Hematopoietic multipotent progenitor cell treated with erythropoietin and hydrocortisone succinate and interleukin-3 and kit ligand, for 15 days (in vitro differentiated cells): Measurements from ENCODE around the gene FOXK2.
"Not testable (repeated sequence)": the region's sequence is repeated elsewhere in the genome, so short reads cannot be mapped to it uniquely, and the experiment has no call there.

Source experiments
- DNase-seq: peaks from one replicate; pipeline ENCODE4 v3.0.0-alpha.2; 2015; ENCODE audit warnings: low spot score

The FOXK2 gene

DNA sequence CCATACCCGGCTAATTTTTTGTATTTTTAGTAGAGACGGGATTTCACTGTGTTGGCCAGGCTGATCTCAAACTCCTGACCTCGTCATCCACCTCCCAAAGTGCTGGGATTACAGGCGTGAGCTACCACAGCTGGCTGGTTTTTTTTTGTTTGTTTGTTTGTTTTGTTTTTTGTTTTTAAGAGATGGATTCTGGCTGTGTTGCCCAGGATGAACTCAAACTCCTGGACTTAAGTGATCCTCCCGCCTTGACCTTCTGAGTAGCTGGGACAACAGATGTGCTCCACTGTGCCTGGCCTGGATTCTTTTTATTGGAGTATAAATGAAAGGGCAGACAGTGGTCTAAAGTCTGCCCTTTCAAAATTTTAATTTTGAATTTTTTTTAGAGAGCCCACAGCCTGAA lies 44.7 kb downstream of the FOXK2 start:
- DNase-seq = no peak

DNA sequence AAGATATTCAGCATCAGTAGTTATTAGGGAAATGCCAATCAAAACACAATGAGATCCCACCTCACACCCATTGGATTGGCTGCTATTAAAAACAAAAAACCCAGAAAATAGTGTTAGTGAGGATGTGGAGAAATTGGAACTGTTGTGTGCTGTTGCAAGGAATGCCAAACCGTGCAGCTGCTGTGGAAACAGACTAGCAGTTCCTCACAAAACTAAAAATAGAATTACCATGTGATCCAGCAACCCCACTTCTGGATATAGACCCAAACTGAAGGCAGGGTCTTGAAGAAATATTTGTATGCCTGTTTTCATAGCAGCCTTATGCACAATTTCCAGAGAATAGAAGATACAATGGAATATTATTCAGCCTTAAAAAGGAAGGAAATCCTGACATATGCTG lies 46.0 kb downstream of the FOXK2 start:
- no peak for DNase-seq

DNA sequence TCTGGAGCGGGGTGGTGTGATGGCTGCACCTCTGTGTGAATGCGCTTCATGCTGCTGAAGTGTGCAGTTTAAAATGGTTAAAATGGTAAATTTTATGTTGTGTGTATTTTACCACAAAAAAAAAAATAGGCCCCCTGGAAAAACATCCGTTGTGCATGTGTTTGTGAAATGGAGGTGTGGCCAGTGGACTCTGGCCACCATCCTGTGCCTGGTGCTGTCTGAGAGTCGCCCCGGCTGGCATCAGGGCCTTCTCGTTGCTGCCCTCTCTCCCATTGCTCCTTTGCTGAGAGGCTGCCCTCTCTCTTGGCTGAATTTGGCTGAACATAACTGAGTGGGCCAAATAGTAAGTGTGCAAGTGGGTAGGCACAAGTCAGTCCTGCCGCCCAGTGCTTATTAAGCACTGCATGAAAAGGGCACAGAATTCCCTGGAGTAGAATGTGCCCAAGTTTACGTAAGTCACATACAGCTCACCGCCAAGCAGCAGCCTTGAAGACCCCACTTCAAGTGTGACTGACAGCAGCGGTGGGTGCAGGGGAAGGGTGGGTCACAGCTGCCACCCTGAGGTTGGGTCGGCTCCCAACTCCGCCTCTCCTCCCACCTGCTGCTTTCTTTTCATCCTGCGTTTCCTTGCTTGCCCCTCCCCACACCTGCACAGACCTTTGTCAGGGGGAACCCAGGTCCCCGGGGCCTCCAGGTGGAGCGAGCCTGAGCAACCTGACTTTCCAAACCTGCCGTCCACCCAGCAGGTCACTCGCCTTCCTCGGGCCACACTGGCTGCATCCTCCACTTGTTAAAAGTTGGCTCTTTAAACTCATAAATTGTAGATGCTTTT lies 46.8 kb downstream of the FOXK2 start:
- no peak for DNase-seq

DNA sequence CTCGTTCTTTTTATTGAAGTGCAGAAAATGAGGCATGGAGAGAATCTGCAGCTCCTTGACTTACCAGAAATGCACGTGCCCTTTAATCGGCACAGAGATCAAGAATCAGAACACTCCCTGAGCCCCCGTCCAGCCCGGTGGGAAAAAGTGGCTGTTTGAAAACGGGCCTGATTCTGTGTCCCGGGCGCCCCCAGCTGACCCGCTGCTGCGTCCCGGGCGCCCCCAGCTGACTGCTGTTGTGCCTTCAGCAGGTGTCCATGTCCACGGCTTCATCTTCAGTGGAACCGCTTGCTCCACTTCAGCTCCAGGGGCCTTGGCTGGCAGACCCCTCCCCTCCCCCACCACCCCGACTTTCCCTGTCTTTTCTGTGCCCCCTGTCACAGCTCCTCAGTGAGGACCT lies 47.8 kb downstream of the FOXK2 start:
- no peak for DNase-seq

DNA sequence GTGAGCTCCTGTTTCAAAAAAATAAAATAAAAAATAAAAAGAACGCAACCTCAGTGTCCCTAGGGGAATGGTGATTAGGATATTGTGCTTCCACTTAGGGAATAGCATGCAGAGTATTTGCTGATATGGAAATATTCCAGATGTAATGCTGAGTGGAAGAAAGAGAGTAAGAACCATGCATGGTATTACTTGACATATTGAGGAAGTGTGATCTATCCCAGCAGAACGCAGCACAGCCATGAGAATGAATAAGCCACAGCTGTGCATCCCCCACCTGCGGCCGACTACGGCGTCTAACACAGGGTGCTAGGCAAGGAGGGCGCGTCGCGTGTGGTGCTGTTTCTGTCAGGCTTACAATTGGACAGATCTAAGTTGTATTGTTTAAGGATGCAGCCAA lies 49.5 kb downstream of the FOXK2 start:
- no peak for DNase-seq

DNA sequence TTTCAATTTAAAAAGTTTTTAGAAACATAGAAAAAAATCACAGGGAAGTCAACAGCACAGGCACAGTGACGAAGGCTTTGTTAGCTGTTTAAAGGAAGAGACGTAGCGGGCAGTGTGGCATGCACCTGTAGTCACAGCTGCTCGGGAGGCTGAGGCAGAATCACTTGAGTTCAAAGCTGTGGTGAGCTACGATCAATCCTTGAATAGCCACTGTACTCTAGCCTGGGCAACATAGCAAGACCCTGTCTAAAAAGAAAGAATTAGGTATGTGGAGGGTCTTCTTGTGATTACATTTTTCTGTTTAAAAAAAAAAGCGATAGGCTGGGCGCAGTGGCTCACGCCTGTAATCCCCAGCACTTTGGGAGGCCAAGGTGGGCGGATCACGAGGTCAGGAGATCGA lies 50.1 kb downstream of the FOXK2 start:
- DNase-seq = no peak

DNA sequence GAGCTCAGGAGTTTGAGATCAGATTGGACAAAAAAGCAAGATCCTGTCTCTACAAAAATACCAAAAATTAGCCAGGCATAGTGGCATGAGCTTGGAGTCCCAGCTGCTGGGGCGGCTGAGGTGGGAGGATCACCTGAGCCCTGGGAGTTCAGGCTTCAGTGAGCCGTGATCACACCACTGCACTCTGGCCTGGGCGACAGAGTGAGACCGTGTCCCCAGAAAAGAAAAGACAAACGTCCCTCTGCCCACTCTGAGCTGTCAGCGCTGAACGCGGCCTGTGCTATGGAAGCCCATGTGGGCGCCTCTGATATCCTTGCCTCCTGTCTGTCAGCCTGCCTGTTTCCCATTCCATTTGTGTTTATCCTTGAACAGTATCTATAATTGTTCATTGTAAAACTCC lies 50.7 kb downstream of the FOXK2 start:
- DNase-seq = no peak

DNA sequence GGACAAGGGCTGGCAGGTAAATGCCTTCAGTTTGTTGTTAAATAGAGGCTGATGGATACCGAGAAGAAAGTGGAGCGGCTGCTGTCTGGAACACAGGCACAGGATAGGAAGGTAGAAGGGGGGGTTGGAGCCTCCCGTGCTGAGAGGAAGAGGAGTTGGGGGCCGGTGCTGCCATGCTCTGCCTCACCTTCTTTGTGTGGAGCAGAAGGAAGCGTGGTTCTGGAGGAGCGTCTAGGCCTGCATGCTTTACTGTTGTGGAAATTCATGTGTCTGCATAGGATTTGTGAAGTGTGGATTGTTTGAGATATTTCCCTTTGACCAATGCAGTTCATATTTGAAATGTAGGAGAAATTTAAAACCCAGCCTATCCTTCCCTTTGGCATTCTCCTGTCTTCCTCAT lies 52.3 kb downstream of the FOXK2 start:
- no peak for DNase-seq

DNA sequence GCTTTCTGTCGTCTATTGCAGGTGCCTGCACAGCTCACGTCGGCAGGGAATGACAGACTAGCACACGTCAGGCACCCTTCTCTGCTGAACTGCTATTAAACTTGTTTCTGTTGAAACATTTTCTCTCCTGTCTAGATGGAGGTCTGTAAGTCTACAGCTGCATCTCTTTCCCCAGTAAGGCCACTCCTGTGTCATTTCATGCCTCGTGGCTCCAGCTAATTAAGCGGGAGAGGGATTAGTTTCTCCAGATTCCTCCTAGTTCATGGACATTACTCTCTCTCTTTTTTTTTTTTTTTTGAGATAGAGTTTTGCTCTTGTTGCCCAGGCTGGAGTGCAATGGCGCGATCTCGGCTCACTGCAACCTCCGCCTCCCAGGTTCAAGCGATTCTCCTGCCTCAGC lies 54.5 kb downstream of the FOXK2 start:
- DNase-seq = no peak

DNA sequence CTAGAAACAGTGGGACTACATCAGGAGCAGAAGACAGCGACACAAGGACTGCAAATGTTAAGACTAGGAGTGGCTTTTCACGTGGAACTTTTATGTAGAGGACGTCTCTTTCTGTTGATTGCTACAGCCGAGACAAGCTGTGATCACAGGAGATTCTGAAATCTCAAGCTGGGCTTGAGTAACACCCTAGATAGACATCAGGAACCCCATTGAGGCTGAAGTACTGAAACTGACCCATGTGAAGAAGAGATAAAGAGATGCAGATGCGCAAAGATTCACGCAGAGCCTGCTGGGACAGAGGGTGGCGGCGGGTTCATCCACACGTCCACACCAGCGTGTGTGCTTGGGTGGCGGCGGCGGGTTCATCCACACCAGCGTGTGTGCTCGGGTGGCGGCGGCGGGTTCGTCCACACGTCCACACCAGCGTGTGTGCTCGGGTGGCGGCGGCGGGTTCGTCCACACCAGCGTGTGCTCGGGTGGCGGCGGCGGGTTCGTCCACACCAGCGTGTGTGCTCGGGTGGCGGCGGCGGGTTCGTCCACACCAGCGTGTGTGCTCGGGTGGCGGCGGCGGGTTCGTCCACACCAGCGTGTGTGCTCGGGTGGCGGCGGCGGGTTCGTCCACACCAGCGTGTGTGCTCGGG lies 56.2 kb downstream of the FOXK2 start:
- DNase-seq = not testable (repeated sequence)

DNA sequence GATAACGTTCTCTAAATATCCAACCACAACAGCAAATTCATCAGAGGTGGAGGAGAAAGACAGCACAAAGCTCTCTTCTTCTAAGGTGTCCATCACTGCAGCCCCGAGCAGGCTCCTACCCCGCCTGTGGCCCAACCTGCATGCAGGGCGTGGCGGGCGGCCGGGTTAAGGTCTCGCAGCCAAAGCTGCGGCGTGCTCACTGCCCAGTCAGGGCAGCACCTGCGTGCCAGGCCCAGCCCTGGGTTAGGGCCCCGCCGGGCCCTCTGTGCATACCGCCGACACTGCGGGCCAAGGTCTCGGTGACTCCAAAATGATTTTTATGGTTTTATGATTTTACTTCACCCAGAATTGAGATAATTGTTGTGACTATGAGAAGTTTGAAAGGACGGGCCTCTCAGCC lies 57.8 kb downstream of the FOXK2 start:
- no peak for DNase-seq

DNA sequence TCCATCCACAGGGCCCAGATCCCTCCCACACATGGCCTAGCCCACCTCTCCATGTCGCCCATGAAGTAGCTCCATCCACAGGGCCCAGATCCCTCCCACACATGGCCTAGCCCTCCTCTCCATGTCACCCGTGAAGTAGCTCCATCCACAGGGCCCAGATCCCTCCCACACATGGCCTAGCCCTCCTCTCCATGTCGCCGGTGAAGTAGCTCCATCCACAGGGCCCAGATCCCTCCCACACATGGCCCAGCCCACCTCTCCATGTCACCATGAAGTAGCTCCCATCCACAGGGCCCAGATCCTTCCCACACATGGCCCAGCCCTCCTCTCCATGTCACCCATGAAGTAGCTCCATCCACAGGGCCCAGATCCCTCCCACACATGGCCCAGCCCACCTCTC lies 60.4 kb downstream of the FOXK2 start:
- not testable (repeated sequence) for DNase-seq

DNA sequence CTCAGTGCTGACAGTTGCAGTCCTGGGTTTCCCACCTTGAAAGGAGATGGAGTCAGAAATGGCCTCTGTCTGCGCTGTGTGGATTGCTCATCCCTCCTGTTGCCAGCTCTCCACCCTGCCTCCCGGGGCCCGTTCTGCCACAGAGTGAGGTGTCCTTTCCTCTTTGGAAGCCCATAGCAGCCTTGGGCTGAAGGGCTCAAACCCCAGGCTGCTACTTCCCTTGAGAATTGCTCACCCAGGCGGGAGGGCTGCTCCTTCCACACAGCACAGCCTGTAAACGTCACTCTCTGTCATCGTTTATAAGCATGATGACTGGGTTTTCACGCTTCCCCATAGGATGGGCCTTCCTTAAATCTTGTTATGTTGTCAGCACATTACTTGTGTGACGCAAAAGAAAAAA lies 62.7 kb downstream of the FOXK2 start:
- DNase-seq = no peak

DNA sequence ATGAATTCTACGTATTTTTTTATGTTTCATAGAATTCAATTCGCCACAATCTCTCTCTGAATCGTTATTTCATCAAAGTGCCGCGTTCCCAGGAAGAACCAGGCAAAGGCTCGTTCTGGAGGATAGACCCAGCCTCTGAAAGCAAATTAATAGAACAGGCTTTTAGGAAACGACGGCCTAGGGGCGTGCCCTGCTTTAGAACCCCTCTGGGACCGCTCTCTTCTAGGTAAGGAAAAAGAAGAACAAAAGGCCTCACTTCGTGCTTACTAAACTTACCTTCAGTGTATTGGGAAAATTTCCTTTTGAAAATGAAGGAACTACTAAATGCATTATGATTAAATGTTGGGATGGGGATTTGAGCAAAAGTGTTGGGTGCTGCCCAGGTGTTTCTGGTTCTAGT lies 63.2 kb downstream of the FOXK2 start:
- DNase-seq = no peak

DNA sequence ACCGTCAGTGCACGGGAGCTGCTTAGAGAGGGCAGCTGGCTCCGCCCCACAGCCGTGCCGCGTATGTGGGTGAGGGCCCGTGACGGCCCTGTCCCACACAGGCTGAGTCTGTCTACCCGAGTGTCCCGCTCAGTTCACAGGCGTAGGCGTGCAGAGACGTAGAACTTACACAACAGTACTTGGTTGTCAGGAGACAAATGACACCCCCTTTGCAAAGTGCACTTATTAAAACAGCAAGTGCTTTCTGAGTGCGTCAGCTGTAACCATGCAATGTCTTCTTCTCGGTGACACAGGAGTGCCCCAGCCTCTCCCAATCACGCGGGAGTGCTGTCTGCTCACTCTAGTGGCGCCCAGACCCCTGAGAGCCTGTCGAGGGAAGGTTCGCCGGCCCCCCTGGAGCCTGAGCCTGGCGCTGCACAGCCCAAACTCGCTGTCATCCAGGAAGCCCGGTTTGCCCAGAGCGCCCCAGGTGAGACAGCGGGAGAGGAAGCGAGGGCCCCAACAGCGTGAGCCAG lies 64.2 kb downstream of the FOXK2 start:
- no peak for DNase-seq

DNA sequence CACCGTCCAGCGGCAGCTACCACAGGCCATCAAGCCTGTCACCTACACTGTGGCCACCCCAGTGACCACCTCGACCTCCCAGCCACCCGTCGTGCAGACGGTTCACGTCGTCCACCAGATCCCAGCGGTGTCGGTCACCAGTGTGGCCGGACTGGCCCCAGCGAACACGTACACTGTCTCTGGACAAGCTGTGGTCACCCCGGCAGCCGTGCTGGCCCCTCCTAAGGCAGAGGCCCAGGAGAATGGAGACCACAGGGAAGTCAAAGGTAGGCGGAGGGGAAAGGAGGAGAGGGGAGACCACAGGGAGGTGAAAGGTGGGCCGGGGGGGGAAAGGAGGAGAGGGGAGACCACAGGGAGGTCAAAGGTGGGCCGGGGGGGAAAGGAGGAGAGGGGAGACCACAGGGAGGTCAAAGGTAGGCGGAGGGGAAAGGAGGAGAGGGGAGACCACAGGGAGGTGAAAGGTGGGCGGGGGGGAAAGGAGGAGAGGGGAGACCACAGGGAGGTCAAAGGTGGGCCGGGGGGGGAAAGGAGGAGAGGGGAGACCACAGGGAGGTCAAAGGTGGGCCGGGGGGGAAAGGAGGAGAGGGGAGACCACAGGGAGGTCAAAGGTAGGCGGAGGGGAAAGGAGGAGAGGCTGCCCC lies 66.5 kb downstream of the FOXK2 start:
- DNase-seq = not testable (repeated sequence)

DNA sequence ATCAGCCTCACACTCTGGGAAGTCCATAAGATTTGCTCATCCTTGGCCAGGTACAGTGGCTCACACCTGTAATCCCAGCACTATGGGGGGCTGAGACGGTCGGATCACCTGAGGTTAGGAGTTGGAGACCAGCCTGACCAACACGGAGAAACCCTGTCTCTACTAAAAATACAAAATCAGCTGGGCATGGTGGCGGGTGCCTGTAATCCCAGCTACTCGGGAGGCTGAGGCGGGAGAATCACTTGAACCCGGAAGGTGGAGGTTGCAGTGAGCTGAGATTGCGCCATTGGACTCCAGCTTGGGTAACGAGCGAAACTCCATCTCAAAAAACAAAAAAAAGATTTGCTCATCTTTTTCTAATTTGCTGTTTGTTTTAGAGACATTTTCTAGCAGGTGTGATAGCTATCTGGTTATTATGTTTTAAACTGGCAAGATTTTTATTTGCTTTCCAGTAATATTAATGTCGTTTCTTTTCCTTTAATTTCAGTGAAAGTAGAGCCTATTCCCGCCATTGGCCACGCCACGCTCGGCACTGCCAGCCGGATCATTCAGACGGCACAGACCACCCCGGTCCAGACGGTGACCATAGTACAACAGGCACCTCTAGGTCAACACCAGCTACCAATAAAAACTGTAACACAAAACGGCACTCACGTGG lies 67.2 kb downstream of the FOXK2 start:
- DNase-seq = no peak

DNA sequence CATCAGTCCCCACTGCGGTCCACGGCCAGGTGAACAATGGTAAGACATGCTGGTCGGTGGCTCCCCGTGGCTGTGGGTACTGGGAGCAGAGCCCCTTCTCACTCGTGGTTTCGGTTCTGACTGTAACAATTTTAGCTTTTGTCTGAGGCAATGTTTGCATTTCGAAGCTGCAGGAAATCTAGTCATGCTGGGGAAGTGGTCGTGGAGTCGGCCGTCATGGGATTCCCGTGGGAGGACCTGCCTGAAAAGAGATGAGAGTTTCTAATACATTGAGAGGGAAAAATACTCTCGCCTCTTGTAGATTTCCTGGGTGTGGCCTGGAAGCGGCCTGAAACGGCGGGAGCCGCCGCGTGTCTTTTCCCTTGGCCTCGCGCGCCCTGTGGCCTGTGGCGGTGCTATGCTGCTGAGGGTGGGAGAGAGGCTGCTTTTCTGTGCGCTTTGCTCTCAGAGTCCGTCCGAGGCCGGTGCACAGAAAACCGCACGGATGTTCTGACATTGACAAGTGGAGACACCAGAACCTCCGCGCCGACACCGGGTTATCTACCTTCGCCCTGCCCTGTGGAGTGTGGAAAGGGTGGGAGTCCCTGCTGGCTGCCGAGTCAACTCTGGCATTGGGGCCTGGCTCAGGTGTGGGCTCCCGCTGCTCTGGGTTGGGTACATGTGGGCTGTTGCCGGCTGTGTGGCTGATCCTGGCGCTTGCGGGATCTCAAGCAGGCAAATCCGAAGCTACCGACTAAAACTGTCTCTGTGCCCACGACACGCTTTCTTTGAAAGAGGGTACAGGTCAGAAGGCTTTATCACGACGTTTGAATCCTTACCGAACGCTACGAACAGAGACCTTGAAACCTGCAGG lies 67.9 kb downstream of the FOXK2 start:
- DNase-seq = no peak

DNA sequence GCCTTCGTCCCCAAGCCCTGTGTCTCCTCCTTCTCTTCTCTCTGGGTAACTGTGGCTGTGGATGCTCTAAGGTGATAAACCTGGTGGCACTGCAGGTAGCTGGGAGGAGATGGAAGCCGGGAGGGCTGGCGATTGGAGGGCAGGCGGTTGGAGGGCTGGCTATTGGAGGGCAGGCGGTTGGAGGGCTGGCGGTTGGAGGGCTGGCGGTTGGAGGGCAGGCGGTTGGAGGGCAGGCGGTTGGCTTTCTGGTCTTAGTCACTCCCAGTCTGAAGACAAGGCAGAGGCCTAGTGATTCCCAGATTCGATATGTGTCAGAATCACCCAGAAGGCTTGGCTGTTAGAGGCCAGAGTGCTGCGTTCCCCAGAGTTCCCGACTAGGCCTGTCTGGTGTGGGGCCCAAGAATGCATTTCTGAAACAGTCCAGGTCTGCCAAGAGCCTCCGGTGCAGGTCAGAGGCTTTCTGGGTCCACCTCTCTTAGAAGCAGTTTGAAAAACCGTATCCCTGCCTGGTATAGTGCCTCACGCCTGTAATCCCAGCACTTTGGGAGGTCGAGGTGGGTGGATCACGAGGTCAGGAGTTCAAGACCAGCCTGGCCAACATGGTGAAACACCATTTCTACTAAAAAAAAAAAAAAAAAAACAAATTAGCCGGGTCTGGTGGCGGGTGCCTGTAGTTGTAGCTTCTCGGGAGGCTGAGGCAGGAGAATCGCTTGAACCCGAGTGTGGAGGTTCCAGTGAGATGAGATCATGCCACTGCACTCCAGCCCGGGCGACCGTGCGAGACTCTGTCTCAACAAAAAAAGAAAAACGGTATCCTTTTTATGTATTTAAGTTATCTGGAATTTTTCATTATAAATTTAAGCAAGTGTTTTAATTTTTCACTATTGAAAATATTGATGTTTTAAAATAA lies 69.0 kb downstream of the FOXK2 start:
- no peak for DNase-seq

DNA sequence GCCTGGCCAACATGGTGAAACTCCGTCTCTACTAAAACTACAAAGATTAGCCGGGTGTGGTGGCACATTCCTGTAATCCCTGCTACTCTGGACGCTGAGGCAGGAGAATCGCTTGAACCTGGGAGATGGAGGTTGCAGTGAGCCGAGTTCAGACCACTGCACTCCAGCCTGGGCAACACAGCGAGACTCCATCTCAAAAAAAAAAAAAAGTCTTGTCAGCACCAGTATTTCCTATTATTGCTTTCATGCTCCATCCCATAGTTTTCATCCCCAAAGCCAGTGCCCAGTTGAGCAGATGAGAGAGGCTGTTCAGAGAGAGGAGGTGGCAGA lies 70.3 kb downstream of the FOXK2 start:
- DNase-seq = no peak

DNA sequence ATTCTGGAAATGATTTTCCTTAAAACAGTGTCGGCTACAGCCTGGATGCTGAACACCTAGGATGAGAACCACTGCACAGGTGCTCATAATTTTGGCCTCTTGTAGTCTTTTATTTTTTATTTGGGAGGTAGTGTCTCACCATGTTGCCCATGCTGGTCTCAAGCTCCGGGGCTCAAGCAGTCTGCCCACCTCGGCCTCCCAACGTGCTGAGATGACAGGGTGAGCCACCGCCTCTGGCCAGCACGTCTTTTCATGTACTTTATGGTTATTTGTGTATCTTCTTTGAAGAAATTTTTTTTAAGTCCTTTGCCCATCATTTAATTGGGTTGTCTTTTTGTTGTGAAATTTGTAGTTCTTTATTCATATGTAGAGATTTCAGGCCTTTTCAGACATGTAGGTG lies 70.7 kb downstream of the FOXK2 start:
- no peak for DNase-seq
